PC-9 (cell line): ENCODE data around the gene NXPH1. TPM values are rescaled to one million over a fixed set of nuclear protein-coding genes. Genes with fewer than 3 reads are reported as not detected.

ENCODE experiments used
- BruUV-seq: library from RNA; stranded (reverse); fragments of 400-500 nt; replicated peaks from 2 replicates; lab custom pipeline; 2021; lab: Mats Ljungman, UMichigan
- CTCF ChIA-PET: fragments of 300-600 bp; sonication (Branson Sonifier 250); formaldehyde crosslinking; loops from one replicate; lab custom pipeline; 2022; ENCODE audit warnings: antibody characterized with exemption; lab: Charles Lee
- POLR2A ChIA-PET: fragments of 300-600 bp; sonication (Branson Sonifier 250); formaldehyde crosslinking; loops from one replicate; lab custom pipeline; 2022; ENCODE audit warnings: antibody characterized with exemption; ENCODE audit not compliant: unreplicated experiment; lab: Charles Lee
- DNase-seq, 2 experiments: peaks; one replicate each; pipeline versions ENCODE4 v3.0.0 to v3.0.0-alpha.2; 2015 to 2022; ENCODE audit warnings: mixed read lengths in 1 of 2
- H2AFZ ChIP-seq: fragments of 200-600 bp; sonication (generic); 2 replicates; pipeline ENCODE4 v1.8.1; 2017; ENCODE audit warnings: antibody characterized with exemption
- H3F3A ChIP-seq: fragments of 200-600 bp; sonication (generic); 2 replicates; pipeline ENCODE4 v1.8.1; 2017; ENCODE audit warnings: antibody characterized with exemption, mild to moderate bottlenecking, low read depth; ENCODE audit not compliant: insufficient read depth
- H3K27ac ChIP-seq: fragments of 200-600 bp; sonication (generic); 2 replicates; pipeline ENCODE4 v1.6.1; 2016; ENCODE audit warnings: mixed run types
- H3K27me3 ChIP-seq: fragments of 200-600 bp; sonication (generic); 2 replicates; pipeline ENCODE4 v1.6.1; 2016; ENCODE audit warnings: low read depth, mixed run types; ENCODE audit not compliant: insufficient read depth
- H3K36me3 ChIP-seq: fragments of 200-600 bp; sonication (generic); 2 replicates; pipeline ENCODE4 v1.6.1; 2016; ENCODE audit warnings: low read depth, mixed run types
- H3K4me1 ChIP-seq: fragments of 200-600 bp; sonication (generic); replicated peaks from 2 replicates; pipeline ENCODE4 v1.6.1; 2016; ENCODE audit warnings: mixed run types; ENCODE audit not compliant: insufficient read depth
- H3K4me2 ChIP-seq: fragments of 200-600 bp; sonication (generic); 2 replicates; pipeline ENCODE4 v1.6.1; 2017; ENCODE audit warnings: mixed run types
- H3K4me3 ChIP-seq: fragments of 200-600 bp; sonication (generic); 2 replicates; pipeline ENCODE4 v1.6.1; 2016; ENCODE audit warnings: mixed run types
- H3K79me2 ChIP-seq: fragments of 200-600 bp; sonication (generic); 2 replicates; pipeline ENCODE4 v1.6.1; 2017; ENCODE audit warnings: low read depth, mixed run types
- H3K9me2 ChIP-seq: fragments of 200-600 bp; sonication (generic); 2 replicates; pipeline ENCODE4 v1.8.1; 2017; ENCODE audit warnings: mild to moderate bottlenecking; ENCODE audit not compliant: insufficient read depth
- H3K9me3 ChIP-seq: fragments of 200-600 bp; sonication (generic); 2 replicates; pipeline ENCODE4 v1.8.1; 2016; ENCODE audit warnings: low read depth; ENCODE audit not compliant: insufficient read depth
- H4K20me1 ChIP-seq: fragments of 200-600 bp; sonication (generic); 2 replicates; pipeline ENCODE4 v1.8.1; 2017; ENCODE audit not compliant: insufficient read depth
- EZH2 ChIP-seq: fragments of 200-600 bp; sonication (generic); IDR thresholded peaks from 2 replicates; pipeline ENCODE4 v1.8.0; 2017; ENCODE audit warnings: antibody characterized with exemption, low read depth
- intact Hi-C: fragments of 100-400 bp; cut with micrococcal nuclease; formaldehyde crosslinking; loops from one replicate; pipeline ENCODE4 v1.10.0; 2022; ENCODE audit not compliant: unreplicated experiment
- total RNA-seq: library from RNA; stranded (reverse); gene quantifications from 2 replicates; pipeline ENCODE4 v1.2.3, GENCODE V29; 2021
- TF ChIP-seq, protein P1 (sequence below): fragments of 200-600 bp; sonication (generic); conservative IDR thresholded peaks from 2 replicates; pipeline ENCODE4 v1.6.1; 2017; ENCODE audit warnings: mixed run types, antibody characterized with exemption, mild to moderate bottlenecking, moderate library complexity

The NXPH1 gene
- total RNA-seq, 1 experiment from 2014 or later, result not detected

DNA sequence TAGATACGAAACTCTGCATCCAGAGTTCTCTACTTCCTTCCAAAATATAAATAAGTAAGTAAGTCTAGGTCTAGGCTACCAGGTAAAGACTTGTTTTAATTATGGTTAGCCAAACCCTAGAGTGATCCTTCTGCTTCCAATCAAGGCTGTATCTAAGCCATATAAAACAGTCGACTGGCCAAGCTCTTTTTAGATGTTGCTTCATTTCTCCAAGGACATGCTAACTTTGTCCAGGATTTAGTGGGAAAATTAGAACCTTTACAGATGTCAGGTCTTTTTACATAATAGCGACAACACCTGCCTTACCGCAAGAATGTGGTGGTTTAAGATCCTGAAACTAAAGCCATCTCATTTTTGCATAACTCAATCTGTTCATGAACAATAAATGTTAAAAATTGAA is 156.8 kb downstream of the NXPH1 start:
- Histone ChIP-seq H3K4me1 (no peaks in the 10 kb centered on the region), H3K27me3 (no peaks in the 10 kb centered on the region), H3K79me2 (no peaks in the 10 kb centered on the region), H2AFZ (no peak overlapping the region), H3K4me3 (no peak overlapping the region), H3K9me3 (no peaks in the 10 kb centered on the region), H3K36me3 (no peaks in the 10 kb centered on the region), H3F3A (no peaks in the 10 kb centered on the region), H3K27ac (no peak overlapping the region), H3K4me2 (no peak overlapping the region), H3K9me2 (no peaks in the 10 kb centered on the region), H4K20me1 (no peaks in the 10 kb centered on the region)
- ChIA-PET CTCF (no interaction called here), POLR2A (no interaction called here)
- no peak for DNase-seq
- no TSS peak for BruUV-seq
- TF ChIP-seq, protein P1, sequence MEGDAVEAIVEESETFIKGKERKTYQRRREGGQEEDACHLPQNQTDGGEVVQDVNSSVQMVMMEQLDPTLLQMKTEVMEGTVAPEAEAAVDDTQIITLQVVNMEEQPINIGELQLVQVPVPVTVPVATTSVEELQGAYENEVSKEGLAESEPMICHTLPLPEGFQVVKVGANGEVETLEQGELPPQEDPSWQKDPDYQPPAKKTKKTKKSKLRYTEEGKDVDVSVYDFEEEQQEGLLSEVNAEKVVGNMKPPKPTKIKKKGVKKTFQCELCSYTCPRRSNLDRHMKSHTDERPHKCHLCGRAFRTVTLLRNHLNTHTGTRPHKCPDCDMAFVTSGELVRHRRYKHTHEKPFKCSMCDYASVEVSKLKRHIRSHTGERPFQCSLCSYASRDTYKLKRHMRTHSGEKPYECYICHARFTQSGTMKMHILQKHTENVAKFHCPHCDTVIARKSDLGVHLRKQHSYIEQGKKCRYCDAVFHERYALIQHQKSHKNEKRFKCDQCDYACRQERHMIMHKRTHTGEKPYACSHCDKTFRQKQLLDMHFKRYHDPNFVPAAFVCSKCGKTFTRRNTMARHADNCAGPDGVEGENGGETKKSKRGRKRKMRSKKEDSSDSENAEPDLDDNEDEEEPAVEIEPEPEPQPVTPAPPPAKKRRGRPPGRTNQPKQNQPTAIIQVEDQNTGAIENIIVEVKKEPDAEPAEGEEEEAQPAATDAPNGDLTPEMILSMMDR, result no peak
- no peak for TF ChIP-seq EZH2
- intact Hi-C loops, result no loop called here

DNA sequence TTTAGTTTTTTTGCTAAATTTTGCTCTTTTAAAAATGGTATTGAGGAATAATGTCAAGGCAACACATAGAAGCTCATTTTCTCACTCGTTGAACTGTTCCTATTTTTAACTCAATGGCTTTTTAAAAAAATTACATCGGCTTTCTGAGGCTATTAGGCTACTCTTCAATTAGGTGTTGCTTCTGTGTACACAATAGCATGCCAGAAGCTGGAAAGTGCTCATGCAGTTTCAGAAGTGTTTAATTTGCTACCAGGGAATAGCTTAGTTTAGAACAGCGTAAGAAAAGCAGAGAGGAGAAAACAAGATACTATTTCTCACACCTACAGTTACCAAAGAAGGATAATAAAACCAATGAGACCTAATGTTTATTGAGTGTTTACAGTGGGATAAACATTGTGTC is 157.4 kb downstream of the NXPH1 start:
- no TSS peak for BruUV-seq
- no peaks in the 10 kb centered on the region for H3K79me2 ChIP-seq
- H3K9me2 ChIP-seq, result no peaks in the 10 kb centered on the region
- H3K4me1 ChIP-seq, result no peaks in the 10 kb centered on the region
- CTCF ChIA-PET, result no interaction called here
- DNase-seq, result no peak
- POLR2A ChIA-PET, result no interaction called here
- intact Hi-C loops, result no loop called here
- no peaks in the 10 kb centered on the region for H4K20me1 ChIP-seq
- H3K4me2 ChIP-seq, result no peak overlapping the region
- H3K27me3 ChIP-seq, result no peaks in the 10 kb centered on the region
- H3F3A ChIP-seq, result no peaks in the 10 kb centered on the region
- H2AFZ ChIP-seq, result no peak overlapping the region
- TF ChIP-seq EZH2, result no peak
- TF ChIP-seq, protein P1, result no peak
- H3K36me3 ChIP-seq, result no peaks in the 10 kb centered on the region
- no peak overlapping the region for H3K4me3 ChIP-seq
- no peaks in the 10 kb centered on the region for H3K9me3 ChIP-seq
- H3K27ac ChIP-seq, result no peak overlapping the region

DNA sequence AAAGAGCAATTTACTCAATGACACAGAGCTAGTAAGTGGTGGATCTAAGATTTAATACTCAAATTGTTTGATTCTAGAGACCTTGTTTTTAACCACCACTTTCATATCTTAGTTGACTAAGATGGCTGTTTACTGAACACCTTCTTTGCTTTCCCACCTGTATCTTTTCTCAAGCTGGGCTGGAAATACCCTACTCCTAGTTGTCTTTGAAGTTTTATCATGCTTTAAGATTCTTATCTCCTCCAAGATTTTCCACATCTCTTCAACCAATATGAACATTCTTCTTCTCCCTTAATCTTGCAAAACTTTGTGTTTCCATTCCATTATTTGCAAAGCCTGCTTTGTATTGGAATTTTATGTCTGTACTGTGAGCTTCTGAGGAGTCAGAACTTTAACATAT is 157.9 kb downstream of the NXPH1 start:
- no peaks in the 10 kb centered on the region for H3K27me3 ChIP-seq
- no peak for DNase-seq
- no peak overlapping the region for H3K27ac ChIP-seq
- ChIA-PET CTCF (no interaction called here), POLR2A (no interaction called here)
- no peak overlapping the region for H2AFZ ChIP-seq
- no peaks in the 10 kb centered on the region for H3K9me2 ChIP-seq
- H3K9me3 ChIP-seq, result no peaks in the 10 kb centered on the region
- BruUV-seq, result no TSS peak
- H3K4me3 ChIP-seq, result no peak overlapping the region
- no peaks in the 10 kb centered on the region for H3K79me2 ChIP-seq
- no peaks in the 10 kb centered on the region for H3F3A ChIP-seq
- no peaks in the 10 kb centered on the region for H3K36me3 ChIP-seq
- H4K20me1 ChIP-seq, result no peaks in the 10 kb centered on the region
- H3K4me1 ChIP-seq, result no peaks in the 10 kb centered on the region
- TF ChIP-seq, protein P1, result no peak
- TF ChIP-seq EZH2, result no peak
- H3K4me2 ChIP-seq, result no peak overlapping the region
- intact Hi-C loops, result no loop called here
